ENCODE results near the gene FUOM. TPM values are rescaled to one million over a fixed set of nuclear protein-coding genes. Genes with fewer than 3 reads are reported as not detected.
A peak's percentile ranks its signal among the peaks of the same experiment; 100 is the strongest.

Gene FUOM
- total and polyA plus RNA-seq, 9 of the 15 experiments (the other 6 are each of a cell fraction or from before 2014, with no cell fraction given): 1.8 to 96.1 (median 27.0) TPM

DNA sequence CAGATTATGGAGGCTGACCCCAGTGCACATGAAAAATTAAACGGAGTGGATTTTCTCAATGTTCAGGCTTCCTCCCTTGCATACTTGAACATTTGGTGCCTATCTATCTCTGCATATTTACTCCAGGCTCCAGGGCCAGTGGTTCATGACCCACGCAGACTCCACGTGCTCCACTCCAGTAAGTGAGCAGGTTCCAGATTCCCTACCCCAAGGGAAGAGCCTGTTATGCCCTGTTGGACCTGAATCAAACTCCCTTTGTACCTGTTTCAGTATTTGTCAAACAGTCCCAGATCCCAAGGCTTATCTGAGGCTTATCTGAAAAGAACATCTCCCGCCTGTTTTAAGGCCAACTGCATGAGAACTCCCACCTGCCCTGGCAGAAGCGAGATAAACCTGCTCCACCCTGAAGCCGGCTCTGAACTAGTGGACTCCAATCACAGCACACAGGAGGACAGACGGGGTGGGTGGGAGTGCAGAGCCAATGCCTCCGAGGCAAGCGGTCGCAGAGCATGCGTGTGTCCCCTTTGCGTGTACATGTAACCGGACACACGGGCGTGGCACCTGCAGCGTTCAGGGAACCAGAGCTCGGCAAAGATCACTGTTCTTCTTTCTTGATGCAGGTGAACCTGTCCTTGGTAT, 2.3 kb upstream of the FUOM start (continued):
- TF ChIP-seq MYNN (IDR thresholded peaks at IDR 0.05) (no peak), MYNN (CRISPR knock-in tag; IDR thresholded peaks at IDR 0.05) (no peak), EGR1 (conservative IDR thresholded peaks at IDR 0.05) (0 out of 2 replicates have a peak, but pooled peaks have one; percentile 5), MTA2 (IDR thresholded peaks at IDR 0.05; ENCODE audit: low read depth) (no peak), JUND (IDR thresholded peaks at IDR 0.05; ENCODE audit: borderline replicate concordance, low read depth, low read length) (0 out of 2 replicates have a peak, but pooled peaks have one; percentile 1), JUND (tag; IDR thresholded peaks at IDR 0.05; ENCODE audit: borderline replicate concordance, low read depth, low read length) (no peak), ZHX1 (conservative IDR thresholded peaks at IDR 0.05; ENCODE audit: low read length) (no peak), ZBTB8A (IDR thresholded peaks at IDR 0.05; ENCODE audit: partially characterized antibody) (no peak), TBP (optimal IDR thresholded peaks at IDR 0.05; ENCODE audit: low read depth, low read length) (no peak), SRSF1 (IDR thresholded peaks at IDR 0.05; ENCODE audit: low read depth, low read length) (no peak), WHSC1 (IDR thresholded peaks at IDR 0.05; ENCODE audit: low read length) (no peak), POLR2AphosphoS5 (IDR thresholded peaks at IDR 0.05; ENCODE audit: control insufficient read depth, insufficient read depth, low read depth, low read length) (peak; percentile 47; the same call in 1 of the 2 replicates), ILF3 (IDR thresholded peaks at IDR 0.05; ENCODE audit: borderline replicate concordance) (no peak), RBFOX2 (IDR thresholded peaks at IDR 0.05; ENCODE audit: low read depth, low read length) (no peak), SAFB (IDR thresholded peaks at IDR 0.05; ENCODE audit: borderline replicate concordance, low read depth, low read length) (no peak), ESRRB (CRISPR knock-in tag; IDR thresholded peaks at IDR 0.05; ENCODE audit: borderline replicate concordance) (no peak), MYC (IDR thresholded peaks at IDR 0.05; ENCODE audit: low read depth, low read length) (peak; percentile 12; the same call in 1 of the 2 replicates), MYC (CRISPR knock-in tag; IDR thresholded peaks at IDR 0.05; ENCODE audit: borderline replicate concordance, low read depth) (no peak)
- TF ChIP-seq, protein P1, sequence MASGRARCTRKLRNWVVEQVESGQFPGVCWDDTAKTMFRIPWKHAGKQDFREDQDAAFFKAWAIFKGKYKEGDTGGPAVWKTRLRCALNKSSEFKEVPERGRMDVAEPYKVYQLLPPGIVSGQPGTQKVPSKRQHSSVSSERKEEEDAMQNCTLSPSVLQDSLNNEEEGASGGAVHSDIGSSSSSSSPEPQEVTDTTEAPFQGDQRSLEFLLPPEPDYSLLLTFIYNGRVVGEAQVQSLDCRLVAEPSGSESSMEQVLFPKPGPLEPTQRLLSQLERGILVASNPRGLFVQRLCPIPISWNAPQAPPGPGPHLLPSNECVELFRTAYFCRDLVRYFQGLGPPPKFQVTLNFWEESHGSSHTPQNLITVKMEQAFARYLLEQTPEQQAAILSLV (tag; IDR thresholded peaks at IDR 0.05): no peak
- TF ChIP-seq, protein P2, sequence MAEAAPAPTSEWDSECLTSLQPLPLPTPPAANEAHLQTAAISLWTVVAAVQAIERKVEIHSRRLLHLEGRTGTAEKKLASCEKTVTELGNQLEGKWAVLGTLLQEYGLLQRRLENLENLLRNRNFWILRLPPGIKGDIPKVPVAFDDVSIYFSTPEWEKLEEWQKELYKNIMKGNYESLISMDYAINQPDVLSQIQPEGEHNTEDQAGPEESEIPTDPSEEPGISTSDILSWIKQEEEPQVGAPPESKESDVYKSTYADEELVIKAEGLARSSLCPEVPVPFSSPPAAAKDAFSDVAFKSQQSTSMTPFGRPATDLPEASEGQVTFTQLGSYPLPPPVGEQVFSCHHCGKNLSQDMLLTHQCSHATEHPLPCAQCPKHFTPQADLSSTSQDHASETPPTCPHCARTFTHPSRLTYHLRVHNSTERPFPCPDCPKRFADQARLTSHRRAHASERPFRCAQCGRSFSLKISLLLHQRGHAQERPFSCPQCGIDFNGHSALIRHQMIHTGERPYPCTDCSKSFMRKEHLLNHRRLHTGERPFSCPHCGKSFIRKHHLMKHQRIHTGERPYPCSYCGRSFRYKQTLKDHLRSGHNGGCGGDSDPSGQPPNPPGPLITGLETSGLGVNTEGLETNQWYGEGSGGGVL (CRISPR knock-in tag; IDR thresholded peaks at IDR 0.05): no peak
- TF ChIP-seq, protein P3, sequence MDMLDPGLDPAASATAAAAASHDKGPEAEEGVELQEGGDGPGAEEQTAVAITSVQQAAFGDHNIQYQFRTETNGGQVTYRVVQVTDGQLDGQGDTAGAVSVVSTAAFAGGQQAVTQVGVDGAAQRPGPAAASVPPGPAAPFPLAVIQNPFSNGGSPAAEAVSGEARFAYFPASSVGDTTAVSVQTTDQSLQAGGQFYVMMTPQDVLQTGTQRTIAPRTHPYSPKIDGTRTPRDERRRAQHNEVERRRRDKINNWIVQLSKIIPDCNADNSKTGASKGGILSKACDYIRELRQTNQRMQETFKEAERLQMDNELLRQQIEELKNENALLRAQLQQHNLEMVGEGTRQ (CRISPR knock-in tag; IDR thresholded peaks at IDR 0.05): no peak

Measured in K562 (cell line).